GM19397 (cell line): ENCODE measurements around the gene DNM2.

Experiments
- ATAC-seq: cut with Tn5 transposase; IDR thresholded peaks from one replicate; pipeline ENCODE4 v1.9.1; 2021; ENCODE audit warnings: mild to moderate bottlenecking, moderate library complexity; ENCODE audit not compliant: unreplicated experiment

Gene DNM2

DNA sequence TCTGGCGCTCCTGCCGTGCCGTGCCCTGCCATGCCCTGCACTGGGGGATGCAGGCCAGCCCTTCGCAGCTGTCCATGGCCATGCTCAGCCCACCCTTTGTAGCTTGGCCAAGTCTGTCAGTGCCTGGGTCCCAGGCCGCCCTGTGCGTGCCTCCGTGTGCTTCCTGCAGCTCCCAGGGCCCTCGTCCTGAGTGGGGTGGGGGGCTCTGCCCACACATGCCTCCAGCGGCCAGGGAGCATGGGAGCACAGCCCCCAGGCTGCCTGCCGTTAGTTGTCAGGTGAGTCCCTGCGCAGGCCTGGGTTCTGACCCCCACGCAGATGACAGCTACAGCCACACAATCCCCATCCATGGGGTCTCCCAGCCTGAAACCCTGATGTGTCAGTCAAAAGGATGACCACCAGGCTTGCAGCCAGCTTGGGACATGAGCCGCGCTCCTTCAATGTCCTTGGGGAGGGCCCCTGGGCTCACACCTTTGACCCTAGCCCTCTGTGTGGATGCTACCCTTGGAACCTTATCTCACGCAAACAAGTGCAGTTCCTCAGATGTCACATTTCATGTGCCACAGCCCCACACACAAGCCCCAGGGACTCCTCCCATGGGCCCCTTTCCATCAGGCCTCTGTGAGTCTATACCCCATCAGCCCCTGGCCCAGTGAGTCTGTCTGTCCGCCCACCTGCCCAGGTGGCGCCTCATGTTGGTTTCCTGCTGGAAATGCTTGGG is 93.7 kb downstream of the DNM2 start:
- no peak for ATAC-seq

DNA sequence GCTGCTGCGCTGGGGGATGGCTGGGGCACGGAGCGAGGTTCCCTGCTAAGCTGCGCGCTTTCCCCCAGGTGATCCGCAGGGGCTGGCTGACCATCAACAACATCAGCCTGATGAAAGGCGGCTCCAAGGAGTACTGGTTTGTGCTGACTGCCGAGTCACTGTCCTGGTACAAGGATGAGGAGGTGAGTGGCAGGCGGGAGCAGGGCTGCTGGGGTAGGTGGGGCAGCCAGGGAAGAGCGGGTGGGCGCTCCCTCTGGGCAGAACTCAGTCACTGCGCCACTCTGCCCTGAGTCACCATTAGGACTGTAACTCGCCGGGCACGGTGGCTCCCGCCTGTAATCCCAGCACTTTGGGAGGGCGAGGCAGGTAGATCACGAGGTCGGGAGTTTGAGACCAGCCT is 94.3 kb downstream of the DNM2 start:
- ATAC-seq, result no peak

DNA sequence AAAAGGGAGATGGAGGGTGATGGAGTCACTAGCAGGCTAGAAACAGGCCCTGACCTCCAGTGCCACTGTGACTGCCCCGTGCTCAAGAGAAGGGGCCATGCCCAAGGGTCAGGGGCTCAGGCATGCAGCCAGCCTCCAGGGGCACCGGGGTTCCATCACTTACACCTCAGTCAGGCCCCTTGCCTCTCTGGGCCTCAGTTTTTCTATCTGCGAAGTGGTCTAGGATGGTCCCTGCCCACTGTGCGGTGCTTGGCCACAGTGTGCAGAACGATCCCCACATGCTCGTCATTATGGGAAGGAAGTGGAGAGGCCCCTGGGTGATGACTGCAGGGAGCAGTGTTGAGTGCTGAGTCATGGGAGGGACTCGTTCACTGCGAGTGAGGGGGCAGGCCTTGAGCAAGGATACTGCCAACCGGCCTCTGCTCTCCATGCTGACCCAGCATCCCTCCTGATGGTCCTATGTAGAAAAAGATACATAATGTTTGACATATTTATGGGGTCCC is 95.1 kb downstream of the DNM2 start:
- ATAC-seq, result no peak

DNA sequence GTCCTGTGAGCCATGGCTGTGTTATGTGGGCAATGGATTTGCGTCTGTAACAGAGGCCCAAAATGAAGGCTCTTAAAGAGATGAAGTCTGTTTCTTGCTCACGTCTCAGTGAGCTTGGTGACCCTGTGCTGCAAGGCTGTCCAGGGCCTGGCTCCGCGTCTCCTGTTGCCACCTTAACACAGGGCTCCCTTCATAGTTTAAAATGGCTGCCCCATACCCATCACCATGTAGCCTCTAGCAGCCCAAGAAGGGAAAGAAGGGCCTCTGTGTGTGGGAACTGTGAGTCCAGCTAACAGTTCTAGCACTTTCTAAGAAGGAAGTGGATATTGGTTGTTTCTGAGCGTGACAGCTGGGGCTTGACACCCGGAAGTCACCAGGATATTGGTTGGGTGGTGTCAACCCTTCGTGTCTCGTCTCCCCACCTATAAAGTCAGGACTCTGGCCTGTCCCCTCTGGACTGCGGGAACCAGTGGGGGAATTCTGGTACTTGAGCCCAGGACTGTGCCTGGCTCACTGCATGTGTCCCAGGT is 97.2 kb downstream of the DNM2 start:
- ATAC-seq, result no peak

DNA sequence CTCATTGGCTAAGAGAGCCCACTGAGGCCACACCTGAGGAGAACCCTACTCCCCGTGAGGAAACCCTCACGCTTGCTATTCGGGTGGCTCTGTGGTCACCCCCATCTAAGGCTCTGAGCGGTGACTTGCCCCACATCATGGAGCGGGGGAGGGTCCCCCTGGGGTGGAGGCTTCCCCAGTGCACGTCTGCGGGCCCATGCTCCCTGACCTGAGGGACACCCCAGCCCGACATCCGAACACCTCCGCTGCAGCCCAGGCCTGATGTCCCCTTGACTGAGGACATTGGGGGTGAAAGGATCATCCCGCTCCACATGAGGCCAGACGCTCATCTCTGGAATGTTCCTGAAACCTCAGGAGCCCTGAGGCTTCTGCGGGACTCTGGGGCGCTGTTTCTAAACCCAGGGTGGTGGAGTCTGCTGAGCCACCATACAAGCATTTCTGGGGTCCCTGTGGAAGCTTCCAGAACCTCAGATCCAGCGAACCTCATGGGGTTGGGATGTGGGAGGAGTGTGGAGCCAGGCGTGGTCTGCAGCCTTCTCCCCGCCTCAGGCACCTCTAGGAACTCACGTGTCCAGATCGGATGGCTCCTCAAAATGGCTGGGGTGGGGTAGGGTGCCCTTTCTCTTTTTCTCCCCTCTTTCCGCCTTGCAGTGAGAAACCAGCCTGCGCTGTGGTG is 98.2 kb downstream of the DNM2 start:
- ATAC-seq, result no peak

DNA sequence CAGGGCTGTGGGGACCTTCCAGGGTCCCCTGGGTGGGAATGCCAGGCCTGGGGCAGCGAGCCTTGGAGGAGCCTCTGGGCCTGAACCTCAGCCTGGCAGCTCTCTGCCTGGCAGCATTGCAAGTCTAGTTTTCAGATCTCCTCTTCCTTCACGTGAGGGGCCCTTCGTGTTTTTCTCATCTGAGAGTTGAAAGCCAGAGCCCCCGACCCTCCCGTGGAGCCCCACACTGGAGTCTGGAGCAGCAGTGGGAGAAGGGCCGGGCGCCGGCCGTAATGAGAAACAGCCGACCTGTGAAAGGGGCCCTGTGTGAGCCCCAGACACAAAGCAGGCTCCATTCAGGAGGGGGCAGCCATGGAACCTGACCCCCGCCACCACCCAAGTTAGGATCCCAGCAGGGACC is 98.8 kb downstream of the DNM2 start:
- ATAC-seq, result no peak

DNA sequence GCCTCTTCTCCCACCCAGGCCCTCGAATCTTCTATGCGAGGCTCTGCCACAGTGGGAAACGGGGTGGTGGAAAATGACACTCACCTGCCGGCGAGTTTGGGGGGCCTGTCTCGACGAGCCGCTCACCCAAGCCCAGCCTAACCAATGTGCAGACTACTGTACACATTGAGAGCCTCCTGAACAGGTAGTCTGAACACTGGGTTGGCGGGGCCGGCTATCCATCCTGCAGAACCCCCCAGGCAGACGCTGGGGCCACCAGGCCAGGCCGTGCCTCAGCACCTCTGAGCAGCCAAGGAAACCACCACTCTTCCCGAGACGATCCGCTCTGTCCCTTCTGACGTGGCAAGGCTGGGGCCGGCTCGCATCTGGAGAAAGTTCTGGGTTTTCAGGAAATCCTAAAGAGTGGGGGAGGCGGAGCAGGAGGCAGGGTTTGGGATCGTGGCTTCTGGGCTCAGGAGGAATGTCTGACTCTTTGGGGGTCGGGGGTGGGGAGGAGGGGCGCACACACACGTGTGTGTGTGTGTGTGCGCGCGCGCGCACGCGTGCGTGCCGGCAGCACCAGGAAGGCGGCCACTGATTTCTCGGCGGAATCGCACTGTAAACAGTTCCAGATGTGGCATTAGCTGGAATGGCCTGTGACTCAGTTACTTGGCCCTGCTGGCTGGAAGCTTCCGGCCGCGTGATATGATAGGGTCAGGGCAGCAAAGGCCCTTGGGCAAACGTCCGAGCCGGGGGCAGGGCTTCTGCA is 99.6 kb downstream of the DNM2 start:
- no peak for ATAC-seq

DNA sequence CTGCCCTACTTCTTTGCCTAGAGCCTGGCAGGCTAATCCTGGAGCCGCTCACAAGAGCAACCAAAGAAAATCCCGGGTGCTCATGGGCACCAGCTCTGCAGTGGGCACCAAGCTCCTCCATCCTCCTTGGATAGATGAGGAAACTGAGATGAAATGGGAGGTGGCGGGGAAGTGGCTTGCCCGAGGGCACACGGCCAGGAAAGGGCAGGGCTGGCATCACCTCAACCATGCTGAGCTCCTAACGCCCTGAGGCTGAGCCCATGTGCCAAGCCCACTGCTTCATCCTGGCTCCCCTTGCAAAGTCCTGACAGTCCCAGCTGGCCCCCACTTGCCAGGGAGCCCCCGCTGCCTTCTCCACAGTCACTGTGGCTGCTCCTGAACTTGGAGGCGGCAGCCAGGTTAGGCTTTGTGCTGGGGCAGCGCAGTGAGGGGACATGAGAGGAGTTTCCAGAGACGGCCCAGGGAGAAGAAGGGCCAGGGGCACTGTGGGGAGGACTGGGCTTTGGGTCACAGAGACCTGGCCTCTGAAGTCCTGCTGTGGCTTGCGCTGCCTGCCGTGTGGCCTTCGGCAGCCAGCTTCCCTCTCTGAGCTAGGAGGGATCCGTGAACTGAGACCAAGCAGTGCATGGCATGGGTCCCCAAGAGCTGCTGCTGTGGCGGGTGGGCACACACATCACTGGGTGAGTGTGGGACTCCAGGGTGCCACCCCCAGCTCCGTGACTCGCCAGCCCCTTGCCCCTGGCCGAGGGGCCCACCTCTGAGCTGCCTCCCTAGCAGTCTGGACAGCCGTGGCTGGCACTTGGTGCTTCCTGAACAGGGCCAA is 100.6 kb downstream of the DNM2 start:
- no peak for ATAC-seq

DNA sequence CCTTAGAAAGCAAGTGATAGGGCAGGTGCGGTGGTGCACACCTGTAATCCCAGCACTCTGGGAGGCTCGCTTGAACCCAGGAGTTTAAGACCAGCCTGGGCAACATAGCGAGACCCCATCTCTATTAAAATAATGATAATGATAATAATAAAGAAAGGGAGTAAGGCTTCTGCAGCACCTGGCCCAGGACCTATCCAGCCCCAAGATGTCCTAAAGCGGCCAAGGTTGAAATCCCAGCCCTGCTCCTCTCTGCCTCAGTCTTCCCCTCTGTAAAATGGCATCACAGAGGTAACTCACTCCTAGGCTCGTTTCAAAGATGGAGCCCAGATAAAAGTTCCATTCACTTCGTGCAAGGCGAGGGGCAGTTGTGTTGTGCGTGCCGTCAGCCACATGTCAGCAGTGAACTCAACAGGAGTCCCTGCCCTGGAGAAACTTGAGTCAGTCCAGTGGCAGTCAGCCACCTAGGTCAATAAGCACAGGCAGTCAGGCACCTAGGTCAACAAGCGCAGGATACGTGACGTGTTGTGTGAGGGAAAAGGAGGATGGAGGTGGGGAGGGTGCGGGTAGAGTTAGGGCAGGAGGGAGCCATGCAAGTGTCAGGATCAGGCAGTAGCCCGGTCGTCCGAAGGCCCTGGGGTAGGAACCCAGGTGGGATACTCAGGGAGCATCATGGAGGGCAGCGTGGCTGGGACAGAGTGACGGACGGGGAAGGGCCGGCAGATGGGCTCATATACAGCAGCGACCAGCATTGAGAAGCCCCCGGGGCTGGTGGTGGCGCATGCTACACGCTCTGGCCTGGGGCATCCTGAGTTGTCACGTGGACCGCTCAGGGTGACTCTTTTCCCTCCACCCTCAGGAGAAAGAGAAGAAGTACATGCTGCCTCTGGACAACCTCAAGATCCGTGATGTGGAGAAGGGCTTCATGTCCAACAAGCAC is 101.5 kb downstream of the DNM2 start:
- ATAC-seq, result no peak

DNA sequence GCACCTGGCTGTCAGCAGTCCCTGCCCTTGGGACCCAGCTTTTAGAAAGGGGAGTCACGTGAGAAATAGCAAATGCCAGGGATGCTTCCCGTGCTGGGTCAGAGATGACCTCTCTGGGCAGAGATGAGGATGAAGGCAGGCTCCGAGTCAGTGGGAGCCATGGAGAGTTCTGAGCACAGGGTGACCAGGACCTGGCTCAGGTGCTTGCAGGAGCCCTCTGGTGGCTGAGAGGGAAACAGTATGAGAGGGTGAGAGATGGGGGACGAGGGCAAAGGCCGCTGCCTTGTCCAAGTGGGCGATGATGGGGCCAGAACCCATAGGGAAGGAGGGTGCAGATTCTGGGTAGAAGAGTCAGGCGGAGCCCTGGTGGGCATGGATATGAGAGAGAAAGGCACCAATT is 102.3 kb downstream of the DNM2 start:
- no peak for ATAC-seq

DNA sequence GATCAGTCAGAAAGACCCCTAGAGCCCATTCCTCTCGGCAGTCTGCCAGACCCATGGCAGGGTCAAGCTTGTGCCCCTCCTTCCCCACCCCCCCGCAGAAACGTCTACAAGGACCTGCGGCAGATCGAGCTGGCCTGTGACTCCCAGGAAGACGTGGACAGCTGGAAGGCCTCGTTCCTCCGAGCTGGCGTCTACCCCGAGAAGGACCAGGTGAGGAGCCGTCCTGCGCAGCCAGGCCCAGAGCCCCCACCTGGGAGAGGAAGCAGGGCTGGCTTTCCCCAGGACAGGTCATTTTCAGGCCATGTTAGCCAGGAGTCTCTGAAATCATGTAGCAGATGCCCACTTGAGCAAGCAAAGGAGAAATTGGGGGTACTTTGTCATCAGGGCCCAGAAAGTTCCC is 105.8 kb downstream of the DNM2 start:
- no peak for ATAC-seq

DNA sequence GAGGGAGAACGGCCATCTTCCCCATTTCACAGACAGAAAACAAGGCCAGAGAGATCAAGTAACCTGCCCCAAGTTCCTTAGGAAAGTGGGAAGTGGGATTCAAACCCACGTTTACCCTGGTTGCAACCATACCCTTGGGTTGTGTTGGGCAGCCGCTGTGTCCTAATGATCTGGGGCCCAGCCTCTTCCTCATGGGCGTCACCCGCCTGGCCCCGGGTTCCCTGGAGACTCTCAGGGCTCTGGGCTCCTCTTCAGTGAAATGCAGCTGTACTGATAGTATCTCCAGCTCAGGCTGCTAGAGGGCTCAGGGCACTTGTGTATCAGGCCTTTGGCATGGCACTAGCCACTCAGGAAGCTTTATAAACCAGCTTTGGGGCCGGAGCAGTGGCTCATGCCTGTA is 108.4 kb downstream of the DNM2 start:
- no peak for ATAC-seq

DNA sequence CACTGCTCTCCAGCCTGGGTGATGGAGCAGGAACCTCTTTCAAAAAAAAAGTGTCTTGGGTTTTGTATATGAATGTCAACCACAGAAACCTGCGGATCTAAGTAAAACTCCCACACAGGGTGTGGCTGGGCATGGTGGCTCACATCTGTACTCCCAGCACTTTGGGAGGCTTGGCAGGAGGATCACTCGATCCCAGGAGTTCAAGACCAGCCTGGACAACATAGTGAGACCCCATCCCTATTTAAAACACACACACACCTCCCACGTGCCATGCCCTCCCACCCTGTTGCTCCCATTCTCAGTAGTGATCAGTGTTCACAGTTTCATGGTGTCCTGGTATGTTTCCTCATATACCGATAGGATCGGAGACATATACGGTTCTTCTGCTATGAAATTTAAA is 109.0 kb downstream of the DNM2 start:
- ATAC-seq, result no peak

DNA sequence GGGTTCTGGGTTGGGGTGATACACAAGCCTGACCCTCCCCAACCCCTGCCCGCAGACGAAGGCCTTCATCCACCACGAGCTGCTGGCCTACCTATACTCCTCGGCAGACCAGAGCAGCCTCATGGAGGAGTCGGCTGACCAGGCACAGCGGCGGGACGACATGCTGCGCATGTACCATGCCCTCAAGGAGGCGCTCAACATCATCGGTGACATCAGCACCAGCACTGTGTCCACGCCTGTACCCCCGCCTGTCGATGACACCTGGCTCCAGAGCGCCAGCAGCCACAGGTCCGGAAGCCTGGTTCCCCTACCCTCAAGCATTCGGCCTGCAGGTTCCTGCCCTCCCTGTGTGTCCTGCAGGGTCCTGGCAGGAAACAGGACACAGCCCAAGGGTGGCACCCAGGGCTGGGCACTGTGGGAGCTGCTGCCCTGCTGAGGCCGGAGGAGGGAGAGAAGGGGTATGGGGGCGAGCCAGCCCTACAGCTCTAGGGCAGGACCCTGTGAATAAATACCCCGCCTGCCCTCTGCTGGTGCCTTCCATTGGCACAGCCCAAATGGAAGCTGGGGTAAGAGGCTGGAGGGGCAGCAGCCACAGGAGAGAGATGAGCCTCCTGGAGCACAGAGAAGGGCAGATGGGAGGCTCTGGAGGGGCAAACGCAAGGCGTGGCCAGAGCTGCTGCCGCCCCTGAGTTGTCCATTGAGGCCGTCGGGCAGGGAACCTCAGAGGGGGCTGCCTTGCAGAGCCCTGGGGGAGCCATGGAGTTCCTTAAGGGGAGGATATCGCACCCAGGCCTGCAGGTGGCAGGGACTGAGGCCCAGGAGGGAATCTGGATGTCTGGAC is 111.3 kb downstream of the DNM2 start:
- ATAC-seq, result no peak

DNA sequence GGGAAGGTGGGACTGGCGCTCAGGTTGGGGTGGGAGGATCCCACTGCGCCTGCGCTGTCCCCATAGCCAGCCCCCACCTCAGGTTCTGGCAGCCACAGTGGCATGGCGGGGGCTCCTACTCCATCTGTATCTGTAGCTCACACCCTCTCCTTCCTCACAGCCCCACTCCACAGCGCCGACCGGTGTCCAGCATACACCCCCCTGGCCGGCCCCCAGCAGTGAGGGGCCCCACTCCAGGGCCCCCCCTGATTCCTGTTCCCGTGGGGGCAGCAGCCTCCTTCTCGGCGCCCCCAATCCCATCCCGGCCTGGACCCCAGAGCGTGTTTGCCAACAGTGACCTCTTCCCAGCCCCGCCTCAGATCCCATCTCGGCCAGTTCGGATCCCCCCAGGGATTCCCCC is 112.1 kb downstream of the DNM2 start:
- ATAC-seq, result no peak

DNA sequence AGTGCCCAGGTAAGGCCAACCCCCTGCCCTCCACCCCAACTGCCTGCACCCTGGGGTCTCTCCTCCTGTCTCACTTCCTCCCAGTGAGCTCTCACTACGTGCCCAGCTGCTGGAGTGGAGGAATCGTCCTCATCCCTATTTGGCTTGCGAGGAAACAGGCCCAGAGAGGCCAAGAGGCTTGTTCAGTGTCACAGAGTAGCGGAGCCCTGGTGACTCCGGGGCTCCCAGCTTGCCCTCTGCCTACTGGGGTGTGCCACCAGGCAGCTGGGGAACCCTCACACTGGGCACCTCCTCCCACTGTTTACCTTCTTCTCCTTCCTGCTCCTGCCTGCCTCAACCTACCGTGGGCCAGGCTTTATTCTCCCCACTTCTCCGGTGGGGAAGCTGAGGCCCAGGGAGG is 112.5 kb downstream of the DNM2 start:
- ATAC-seq, result no peak

DNA sequence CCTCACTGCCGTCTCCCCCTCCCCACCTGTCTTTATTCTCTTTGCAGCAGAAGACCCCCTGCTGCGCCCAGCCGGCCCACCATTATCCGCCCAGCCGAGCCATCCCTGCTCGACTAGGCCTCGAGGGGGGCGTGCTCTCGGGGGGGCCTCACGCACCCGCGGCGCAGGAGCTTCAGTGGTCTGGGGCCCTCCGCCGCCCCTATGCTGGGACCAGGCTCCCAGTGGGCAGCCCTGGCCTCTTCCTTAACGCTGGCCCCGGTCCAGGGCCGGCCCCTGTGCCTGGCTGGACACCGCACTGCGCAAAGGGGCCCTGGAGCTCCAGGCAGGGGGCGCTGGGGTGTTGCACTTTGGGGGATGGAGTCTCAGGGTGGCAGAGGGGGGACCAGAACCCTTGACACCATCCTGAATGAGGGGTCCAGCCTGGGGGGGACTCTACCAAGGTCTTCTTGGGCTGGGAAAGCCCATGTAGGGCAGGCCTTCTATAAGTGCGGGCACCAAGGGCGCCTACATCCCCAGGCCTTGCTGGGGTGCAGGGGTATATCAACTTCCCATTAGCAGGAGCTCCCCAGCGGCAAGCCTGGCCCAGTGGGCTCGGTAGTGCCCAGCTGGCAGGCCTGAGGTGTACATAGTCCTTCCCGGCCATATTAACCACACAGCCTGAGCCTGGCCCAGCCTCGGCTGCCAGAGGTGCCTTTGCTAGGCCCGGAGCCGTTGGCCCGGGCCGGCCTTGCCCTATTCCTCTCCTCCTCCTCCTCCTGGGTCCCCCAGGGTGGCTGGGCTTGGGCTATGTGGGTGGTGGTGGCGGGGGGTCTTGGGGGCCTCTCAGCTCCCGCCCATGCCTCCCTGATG is 113.3 kb downstream of the DNM2 start:
- ATAC-seq, result no peak
